GM12865 (cell line): ENCODE data around the gene TEX38.

Experiments
- DNase-seq: peaks from one replicate; pipeline ENCODE4 v3.0.0; 2010; ENCODE audit warnings: low read depth
- H3K4me3 ChIP-seq: 2 replicates; pipeline ENCODE4 v1.5.1; 2011; ENCODE audit warnings: mild to moderate bottlenecking, low read depth, low read length, control low read depth
- TF ChIP-seq, protein P1 (sequence below): IDR thresholded peaks from 2 replicates; pipeline ENCODE4 v1.5.1; 2011; ENCODE audit warnings: low read length, control low read depth, low read depth, inconsistent platforms; ENCODE audit not compliant: insufficient read depth; ENCODE audit errors: missing control alignments

TEX38 gene

DNA sequence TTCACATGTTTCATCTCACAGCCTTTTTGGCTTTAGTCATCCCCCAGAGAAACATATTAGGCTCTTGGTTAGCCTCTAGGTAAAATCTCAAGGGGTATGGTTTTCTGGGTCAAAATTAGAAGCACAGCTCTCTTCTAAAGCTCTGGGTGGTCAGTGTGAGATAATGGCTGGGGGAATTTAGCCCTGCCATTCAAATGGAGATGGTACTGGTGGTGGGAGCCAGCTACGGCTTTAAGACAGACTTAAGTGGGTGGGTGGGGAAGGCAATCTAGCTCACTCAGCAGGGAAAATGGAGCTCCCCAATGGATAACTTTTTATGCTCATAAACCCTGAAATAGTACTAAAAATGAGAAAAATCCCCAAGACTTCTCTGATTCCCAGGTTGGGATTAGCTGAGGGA is 5.7 kb downstream of the TEX38 start:
- H3K4me3 ChIP-seq: no peak overlapping the region
- TF ChIP-seq, protein P1, sequence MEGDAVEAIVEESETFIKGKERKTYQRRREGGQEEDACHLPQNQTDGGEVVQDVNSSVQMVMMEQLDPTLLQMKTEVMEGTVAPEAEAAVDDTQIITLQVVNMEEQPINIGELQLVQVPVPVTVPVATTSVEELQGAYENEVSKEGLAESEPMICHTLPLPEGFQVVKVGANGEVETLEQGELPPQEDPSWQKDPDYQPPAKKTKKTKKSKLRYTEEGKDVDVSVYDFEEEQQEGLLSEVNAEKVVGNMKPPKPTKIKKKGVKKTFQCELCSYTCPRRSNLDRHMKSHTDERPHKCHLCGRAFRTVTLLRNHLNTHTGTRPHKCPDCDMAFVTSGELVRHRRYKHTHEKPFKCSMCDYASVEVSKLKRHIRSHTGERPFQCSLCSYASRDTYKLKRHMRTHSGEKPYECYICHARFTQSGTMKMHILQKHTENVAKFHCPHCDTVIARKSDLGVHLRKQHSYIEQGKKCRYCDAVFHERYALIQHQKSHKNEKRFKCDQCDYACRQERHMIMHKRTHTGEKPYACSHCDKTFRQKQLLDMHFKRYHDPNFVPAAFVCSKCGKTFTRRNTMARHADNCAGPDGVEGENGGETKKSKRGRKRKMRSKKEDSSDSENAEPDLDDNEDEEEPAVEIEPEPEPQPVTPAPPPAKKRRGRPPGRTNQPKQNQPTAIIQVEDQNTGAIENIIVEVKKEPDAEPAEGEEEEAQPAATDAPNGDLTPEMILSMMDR: no peak
- DNase-seq: no peak

DNA sequence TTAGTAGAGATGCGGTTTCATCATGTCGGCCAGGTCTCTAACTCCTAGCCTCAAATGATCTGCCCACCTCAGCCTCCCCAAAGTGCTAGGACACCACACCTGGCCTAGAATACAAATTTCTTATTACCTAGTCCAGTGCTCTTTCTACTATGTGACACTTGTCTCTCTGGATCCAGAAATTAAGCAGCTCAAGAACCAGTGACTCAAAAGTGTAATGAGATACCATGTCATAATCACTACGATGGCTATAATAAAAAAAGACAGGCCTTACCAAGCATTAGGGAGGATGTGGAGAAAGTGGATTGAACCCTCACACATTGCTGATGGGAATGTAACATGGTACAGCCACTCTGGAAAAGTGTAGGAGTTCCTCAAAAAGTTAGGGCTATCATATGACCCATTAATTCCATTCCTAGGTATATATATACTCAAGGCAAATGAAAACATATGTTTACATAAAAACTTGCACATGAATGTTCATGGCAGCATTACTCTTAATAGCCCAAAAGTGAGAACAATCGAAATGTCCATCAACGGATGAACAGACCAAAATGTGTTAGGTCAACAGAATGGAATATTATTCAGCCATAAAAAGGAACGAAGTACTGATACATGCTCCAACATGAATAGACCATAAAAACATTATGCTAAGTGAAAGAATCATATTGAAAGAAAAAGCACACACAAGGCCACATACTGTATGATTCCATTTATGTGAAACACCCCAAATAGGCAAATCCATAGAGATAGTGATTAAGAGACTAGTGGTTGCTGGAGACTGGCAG is 8.3 kb downstream of the TEX38 start:
- DNase-seq: no peak
- no peak overlapping the region for H3K4me3 ChIP-seq
- TF ChIP-seq, protein P1: no peak

DNA sequence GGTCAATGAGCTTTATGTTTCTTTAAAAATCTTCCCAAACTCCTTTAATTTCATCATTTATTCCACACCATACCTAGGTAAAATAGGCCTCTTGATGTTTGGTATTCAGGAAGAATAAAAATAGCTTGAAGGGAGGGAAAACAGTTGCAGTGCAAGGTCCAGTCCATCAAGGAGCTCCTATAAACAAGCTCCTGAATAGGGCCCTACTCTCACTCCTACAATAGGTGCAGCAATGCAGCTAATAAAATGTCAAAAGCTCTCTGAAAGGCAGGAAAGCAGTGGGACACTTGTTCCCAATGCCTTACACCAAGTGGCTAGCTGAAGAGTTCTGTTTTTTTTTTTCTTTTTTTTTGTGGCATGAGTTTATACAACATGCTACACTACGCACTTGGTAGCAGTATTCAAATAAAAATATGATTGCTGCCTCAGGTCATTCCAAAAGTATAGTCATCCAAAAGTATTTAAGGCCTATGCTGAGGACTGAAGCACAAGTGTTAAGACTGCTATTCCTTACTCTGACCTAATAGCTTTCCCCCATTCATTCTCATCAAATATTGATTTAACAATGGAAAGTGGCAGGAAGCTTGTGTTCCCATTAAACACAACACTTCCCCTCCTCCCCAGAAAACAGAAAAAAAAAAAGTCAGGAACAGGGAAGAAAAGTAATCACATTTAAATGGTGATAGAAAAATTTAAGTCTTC is 9.8 kb downstream of the TEX38 start:
- TF ChIP-seq, protein P1: no peak
- DNase-seq: no peak
- no peak overlapping the region for H3K4me3 ChIP-seq

DNA sequence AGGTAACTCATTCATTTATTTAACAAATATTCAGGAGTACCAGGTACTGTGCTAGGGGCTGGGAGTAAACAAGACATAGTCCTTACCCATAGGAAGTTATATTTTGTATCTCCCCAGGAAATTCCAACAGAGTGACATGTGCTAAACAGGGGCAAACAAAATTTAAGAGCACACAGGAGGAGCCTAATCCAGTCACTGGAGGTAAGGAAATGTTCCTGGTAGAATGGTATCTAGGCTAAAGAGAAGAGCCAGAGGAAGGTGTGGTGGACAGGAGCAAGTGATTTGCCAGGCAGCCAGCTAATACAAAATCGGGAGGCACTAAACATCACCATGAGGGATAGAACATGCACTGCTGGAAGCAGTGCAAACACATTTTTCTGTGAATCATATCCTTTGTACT is 10.4 kb downstream of the TEX38 start:
- DNase-seq: no peak
- no peak overlapping the region for H3K4me3 ChIP-seq
- TF ChIP-seq, protein P1: no peak

DNA sequence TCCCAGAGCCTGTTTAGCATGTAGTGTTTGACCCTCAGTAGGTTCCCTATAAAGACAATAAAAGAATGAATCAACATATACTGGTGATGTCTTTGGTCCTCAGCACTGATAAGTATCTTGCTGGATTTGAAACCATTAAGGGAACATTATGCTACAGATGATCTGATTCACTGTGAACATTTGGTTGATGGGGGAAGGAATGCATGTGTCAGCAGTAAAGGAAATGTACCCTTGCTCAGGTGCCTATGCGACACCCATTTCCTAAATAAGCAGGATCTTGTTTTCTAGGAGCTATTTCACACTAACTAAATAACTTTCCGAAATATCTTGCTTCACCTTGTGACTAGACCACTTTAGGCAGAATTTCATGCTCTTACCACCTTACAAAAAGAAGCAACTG is 13.0 kb downstream of the TEX38 start:
- no peak overlapping the region for H3K4me3 ChIP-seq
- TF ChIP-seq, protein P1: no peak
- DNase-seq: no peak

DNA sequence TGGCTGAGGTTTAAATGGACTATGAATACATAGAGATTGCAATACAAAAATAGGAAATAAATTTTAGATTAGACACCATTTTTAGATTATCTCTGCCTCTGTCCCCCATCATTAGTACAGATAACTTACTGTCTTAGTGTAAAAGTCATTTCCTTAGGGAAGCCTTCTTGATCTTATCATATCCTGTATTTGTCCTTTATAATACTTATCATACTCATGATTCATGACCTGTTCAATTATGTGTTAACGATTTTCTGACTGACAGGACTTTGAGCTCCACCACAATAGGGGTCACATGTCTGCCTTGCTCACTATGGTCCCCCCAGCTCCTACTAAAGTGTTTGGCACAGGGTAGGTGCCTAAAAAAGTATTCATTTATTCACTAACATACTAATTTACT is 14.6 kb downstream of the TEX38 start:
- TF ChIP-seq, protein P1: no peak
- no peak for DNase-seq
- H3K4me3 ChIP-seq: no peak overlapping the region

DNA sequence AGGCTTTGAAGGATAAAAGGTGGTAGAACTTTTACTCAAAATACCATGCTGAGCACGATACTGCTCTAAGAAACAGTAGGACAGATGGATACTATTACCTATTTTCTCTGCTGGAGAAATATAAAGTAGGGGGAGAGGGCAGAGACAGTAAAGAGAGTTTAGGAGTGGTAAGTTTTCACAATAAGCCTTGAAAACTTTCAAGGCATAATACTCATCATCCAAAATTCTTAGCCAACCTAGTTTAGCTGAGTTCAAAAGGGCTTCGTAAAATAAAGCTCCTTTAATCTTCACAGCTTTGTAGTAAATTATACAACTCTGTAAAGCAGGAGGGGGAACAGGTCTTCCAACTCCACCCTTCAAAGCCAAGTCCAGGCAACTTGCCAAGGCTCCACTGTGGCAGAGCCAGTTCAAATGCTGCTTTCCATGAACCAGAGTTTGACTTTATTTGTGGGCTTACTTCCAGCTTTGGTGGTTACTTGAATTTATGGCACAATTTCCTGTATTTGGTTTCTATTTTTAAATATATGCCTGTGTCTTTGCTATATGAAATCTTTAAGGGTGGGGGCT is 15.5 kb downstream of the TEX38 start:
- H3K4me3 ChIP-seq: no peak overlapping the region
- DNase-seq: no peak
- TF ChIP-seq, protein P1: no peak
